Body of pancreas (tissue), 4 donors: ENCODE data around the gene GRID1.

Experiments
- CTCF ChIP-seq, 7 experiments: fragments of 450-650 bp in 4 of 7; fragments of 200-600 bp in 3 of 7; sonication (generic) in 3 of 7; IDR thresholded peaks; one replicate each; pipeline ENCODE4 v1.5.1; 2016 to 2019; ENCODE audit warnings: antibody characterized with exemption in 7 of 7
- POLR2A ChIP-seq, 3 donors: fragments of 450-650 bp; IDR thresholded peaks; one replicate each; pipeline ENCODE4 v1.6.1; 2016; ENCODE audit warnings: antibody characterized with exemption in 3 of 3, mild to moderate bottlenecking in 2 of 3

- TF ChIP-seq CTCF (IDR thresholded peaks at IDR 0.05), result no peak
- TF ChIP-seq POLR2A (IDR thresholded peaks at IDR 0.05), result no peak
Measured at GRCh38 chr10:86334488-86335085, 32.0 kb downstream of the GRID1 start.
